ENCODE measurements around the gene TTC28.

Gene TTC28

DNA sequence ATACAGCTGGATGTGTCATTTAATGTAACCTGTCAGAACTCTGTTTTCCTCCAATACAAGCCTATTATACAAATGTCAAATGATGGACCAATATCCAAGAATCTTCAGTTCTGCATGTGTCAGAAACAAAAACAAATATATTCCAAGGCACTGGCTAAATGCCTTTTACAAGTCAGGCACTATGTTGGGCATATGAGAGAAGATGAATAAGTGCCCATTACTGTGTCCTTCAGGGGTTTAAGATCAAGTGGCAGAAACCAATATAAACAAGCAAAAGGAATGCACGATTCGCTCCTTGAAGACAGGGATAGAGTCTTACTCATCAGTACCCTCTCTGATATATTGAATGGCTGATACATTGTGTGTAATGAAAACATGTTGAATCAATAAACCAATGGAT lies 254.4 kb downstream of the TTC28 start:
- Histone ChIP-seq H3K36me3 (no peaks in the 10 kb centered on the region), H3K27me3 (no peaks in the 10 kb centered on the region), H3K4me1 (ENCODE audit: control insufficient read depth in 1 of 2, insufficient read depth in 1 of 2, low read depth in 1 of 2, low read length in 1 of 2) (no peaks in the 10 kb centered on the region), H3K4me3 (ENCODE audit: low read depth in 1 of 2, low read length in 1 of 2) (no peak overlapping the region), H3K27ac (no peak overlapping the region), H3K9me3 (no peaks in the 10 kb centered on the region)
- TF ChIP-seq, protein P1, sequence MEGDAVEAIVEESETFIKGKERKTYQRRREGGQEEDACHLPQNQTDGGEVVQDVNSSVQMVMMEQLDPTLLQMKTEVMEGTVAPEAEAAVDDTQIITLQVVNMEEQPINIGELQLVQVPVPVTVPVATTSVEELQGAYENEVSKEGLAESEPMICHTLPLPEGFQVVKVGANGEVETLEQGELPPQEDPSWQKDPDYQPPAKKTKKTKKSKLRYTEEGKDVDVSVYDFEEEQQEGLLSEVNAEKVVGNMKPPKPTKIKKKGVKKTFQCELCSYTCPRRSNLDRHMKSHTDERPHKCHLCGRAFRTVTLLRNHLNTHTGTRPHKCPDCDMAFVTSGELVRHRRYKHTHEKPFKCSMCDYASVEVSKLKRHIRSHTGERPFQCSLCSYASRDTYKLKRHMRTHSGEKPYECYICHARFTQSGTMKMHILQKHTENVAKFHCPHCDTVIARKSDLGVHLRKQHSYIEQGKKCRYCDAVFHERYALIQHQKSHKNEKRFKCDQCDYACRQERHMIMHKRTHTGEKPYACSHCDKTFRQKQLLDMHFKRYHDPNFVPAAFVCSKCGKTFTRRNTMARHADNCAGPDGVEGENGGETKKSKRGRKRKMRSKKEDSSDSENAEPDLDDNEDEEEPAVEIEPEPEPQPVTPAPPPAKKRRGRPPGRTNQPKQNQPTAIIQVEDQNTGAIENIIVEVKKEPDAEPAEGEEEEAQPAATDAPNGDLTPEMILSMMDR (IDR thresholded peaks at IDR 0.05), result no peak

DNA sequence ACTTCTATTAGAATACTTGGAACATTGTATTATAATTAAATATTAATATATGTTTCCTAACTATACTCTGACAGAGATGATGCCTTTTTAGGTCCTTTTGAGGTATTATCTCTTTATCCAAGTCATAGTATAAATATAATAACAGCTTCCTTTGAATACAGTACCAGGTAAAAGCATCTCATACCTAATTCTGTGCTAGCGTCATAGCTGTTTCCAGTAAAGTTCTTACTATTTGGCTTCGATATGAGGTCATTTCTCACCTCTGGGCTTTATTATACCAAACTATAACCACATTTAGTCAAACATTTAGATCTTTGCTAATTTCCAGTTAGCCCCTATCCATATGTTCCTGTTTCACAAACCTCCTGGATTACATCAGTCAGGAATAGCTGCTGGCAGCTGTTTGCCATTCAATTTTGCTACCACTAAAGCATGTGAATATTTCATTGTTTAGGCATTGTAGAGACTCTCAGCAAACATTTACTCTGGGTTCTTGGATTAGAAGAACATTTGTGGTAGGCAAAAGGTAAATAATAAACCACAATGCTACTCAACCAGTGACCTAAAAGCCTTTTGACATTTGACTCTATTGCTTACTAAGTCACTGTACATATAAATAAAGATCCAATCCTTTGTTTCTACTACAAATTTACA lies 255.1 kb downstream of the TTC28 start:
- no peaks in the 10 kb centered on the region for H3K4me1 ChIP-seq (ENCODE audit: control insufficient read depth in 1 of 2, insufficient read depth in 1 of 2, low read depth in 1 of 2, low read length in 1 of 2)
- no peaks in the 10 kb centered on the region for H3K9me3 ChIP-seq
- H3K27me3 ChIP-seq, result no peaks in the 10 kb centered on the region
- no peaks in the 10 kb centered on the region for H3K36me3 ChIP-seq
- TF ChIP-seq, protein P1 (IDR thresholded peaks at IDR 0.05), result no peak
- no peak overlapping the region for H3K4me3 ChIP-seq (ENCODE audit: low read depth in 1 of 2, low read length in 1 of 2)
- H3K27ac ChIP-seq, result no peak overlapping the region

DNA sequence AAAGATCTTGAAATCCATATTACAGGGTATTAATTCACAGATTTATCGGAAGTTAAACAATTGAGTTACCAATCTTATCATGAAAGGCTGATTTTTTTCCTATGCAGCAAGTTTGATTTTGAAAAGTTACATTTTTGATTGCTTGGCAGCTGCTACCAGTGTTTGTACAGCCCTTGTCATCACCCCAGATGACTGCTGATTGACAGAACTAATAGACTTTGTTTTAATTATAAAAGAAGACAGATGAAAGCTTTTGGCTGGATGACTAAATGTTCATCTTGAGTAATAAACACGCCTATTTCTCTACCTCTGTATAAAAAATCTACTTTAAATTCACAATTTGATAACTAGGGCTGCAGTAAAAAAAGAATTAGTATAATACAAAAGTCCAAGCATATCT lies 259.7 kb downstream of the TTC28 start:
- H3K4me3 ChIP-seq (ENCODE audit: low read depth in 1 of 2, low read length in 1 of 2), result no peak overlapping the region
- no peak overlapping the region for H3K27ac ChIP-seq
- H3K4me1 ChIP-seq (ENCODE audit: control insufficient read depth in 1 of 2, insufficient read depth in 1 of 2, low read depth in 1 of 2, low read length in 1 of 2), result no peaks in the 10 kb centered on the region
- H3K36me3 ChIP-seq, result no peaks in the 10 kb centered on the region
- no peaks in the 10 kb centered on the region for H3K27me3 ChIP-seq
- no peaks in the 10 kb centered on the region for H3K9me3 ChIP-seq
- TF ChIP-seq, protein P1 (IDR thresholded peaks at IDR 0.05), result no peak

DNA sequence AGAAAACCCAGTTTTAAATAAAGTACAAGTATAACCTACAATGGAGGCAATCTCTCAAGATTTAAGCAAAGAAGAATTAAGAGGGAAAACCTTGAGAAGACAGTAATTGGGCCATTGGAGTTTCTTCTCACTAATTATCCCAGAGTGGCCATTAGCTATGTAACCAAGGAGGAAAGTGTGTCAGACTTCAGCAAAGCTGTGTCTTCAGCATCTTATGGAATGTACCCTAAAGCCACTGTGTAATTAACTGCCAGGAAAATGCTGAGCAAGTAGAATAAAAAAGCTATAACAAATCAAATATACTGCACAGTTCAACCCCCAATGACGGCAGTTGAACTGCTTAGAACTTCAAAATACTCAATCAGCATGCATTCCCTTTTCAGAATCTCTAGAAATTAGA lies 261.6 kb downstream of the TTC28 start:
- no peak overlapping the region for H3K27ac ChIP-seq

DNA sequence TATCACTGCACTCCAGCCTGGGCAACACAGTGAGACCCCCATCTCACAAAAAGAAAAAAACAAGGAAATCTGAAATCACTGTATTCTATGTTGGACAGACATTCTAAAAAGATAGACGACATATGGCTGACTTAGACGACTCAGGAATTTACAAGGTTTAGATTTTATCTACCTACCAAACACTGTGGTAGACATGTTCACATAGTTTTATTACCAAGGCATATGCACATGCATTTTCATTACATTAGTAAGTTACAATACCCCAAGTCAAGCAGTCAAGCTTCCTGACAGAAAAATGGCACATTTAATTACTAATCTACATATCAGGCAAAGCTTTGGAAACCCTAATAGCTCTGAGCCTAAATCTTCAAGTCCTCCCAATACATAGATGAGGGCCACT lies 262.2 kb downstream of the TTC28 start:
- Histone ChIP-seq H3K27ac (no peak overlapping the region), H3K4me3 (ENCODE audit: low read depth in 1 of 2, low read length in 1 of 2) (no peak overlapping the region), H3K36me3 (no peaks in the 10 kb centered on the region), H3K4me1 (ENCODE audit: control insufficient read depth in 1 of 2, insufficient read depth in 1 of 2, low read depth in 1 of 2, low read length in 1 of 2) (no peaks in the 10 kb centered on the region), H3K27me3 (no peaks in the 10 kb centered on the region), H3K9me3 (no peaks in the 10 kb centered on the region)
- TF ChIP-seq, protein P1 (IDR thresholded peaks at IDR 0.05), result no peak

More for the DNA sequence above, 261.6 kb downstream of the TTC28 start:
- H3K36me3 ChIP-seq, result no peaks in the 10 kb centered on the region
- no peaks in the 10 kb centered on the region for H3K4me1 ChIP-seq (ENCODE audit: control insufficient read depth in 1 of 2, insufficient read depth in 1 of 2, low read depth in 1 of 2, low read length in 1 of 2)
- H3K4me3 ChIP-seq (ENCODE audit: low read depth in 1 of 2, low read length in 1 of 2), result no peak overlapping the region
- TF ChIP-seq, protein P1 (IDR thresholded peaks at IDR 0.05), result no peak
- H3K9me3 ChIP-seq, result no peaks in the 10 kb centered on the region
- H3K27me3 ChIP-seq, result no peaks in the 10 kb centered on the region

Data from neutrophil (primary cell).